NCI-H1417 treated with DMSO at 0.1 percent for 48 hours (cell line): ENCODE results near the gene OR4E2.
"Not testable (repeated sequence)": the region's sequence is repeated elsewhere in the genome, so short reads cannot be mapped to it uniquely, and the experiment has no call there.

Experiments
- DNase-seq: peaks from one replicate; lab custom pipeline; 2025; lab: John Stamatoyannopoulos, UW

OR4E2 gene

DNA sequence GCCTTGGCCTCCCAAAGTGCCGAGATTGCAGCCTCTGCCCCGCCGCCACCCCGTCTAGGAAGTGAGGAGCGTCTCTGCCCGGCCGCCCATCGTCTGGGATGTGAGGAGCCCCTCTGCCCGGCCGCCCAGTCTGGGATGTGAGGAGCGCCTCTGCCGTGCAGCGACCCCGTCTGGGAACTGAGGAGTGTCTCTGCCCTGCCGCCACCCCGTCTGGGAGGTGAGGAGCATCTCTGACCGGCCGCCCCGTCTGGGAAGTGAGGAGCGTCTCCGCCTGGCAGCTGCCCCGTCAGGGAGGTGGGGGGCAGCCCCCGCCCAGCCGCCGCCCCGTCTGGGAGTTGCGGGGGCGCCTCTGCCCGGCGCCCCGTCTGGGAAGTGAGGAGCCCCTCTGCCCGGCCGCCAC lies 44.0 kb downstream of the OR4E2 start:
- not testable (repeated sequence) for DNase-seq

GRCh38 chr14:21698538-21698937 lies 44.9 kb downstream of the OR4E2 start:
- DNase-seq = not testable (repeated sequence)

DNA sequence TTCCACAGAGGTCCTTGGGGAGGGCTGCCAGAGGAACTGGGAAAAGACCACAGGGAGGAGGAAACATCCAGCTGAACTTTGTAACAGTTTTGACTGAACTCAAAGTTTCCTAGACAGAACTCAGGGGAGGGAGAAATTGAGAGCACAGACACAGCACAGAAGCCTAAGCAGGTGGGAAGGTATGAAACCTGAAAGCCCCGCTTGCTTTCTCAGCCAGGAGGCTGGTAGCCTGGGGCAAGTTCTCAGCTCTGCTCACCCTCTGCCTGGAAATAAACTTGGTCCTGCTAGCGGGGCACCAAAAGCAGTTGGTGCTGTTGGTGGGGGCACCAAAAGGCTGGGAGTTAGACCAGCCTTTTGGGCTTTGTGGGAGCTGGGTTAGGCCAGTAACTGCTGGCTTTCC lies 45.9 kb downstream of the OR4E2 start:
- no peak for DNase-seq

GRCh38 chr14:21702316-21702715 lies 48.7 kb downstream of the OR4E2 start:
- no peak for DNase-seq

DNA sequence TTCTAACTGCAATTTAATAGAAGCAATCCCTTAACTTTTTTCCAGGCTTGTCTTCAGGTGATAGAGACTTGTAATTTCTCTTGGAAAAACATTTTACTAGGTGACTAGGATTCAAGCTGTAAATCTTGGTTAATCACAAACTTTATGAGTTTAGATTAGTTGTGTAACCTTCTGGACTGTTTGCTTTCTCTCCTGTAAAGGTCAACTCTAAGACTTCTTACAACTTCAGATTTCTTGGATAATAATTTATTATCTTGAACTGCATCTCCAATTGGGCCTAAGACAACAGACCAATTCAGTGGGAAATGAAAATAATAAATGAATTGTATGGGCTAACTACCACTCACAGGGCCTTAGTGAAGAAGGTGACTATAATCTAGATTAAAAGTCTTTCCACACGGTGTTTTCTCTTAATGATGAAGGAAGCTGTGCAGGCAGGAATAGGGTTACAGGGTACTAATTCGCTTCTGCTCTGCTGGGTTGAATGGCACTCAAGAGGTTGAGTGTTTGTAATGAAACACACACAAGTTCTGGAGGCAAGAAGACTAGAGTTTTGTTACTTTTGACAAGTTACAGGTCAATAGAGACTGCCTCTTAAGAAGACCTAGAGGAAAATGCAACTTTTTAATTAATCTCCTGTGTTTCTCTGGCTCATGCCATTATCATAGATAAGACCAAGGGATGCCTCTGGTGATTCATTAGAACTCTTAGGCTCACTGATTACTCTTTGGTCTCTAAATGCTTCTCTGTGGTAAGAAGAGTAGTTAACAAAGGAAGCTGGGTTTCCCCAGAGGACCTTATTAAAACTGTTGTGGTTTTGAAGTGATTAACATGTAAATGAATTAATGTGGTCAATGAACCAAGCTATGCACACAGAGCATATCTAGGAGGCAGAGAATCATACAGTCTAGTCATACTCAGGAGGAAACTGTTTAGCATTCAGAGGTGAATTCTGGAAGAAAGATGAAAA lies 50.0 kb downstream of the OR4E2 start:
- no peak for DNase-seq

DNA sequence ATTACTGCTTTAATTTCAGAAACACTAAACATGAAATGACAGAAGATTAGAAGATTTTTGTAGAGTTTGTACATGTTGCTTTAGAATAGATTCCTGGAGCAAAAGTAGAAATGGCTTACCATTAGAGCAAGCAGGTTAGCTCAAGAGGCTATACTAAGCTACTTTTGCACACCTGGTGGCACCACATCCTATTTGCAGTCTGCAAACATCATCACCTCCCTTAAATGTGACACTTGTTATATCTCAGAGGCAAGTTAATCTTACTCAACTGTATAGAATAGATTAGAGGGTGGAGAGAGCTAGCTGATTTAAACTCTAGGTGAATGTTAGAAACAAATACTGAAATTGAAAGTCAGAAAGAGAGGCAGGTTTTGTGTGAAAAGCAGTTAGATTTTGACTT lies 50.7 kb downstream of the OR4E2 start:
- DNase-seq = no peak

- no peak for DNase-seq
Observed at GRCh38 chr14:21711360-21711961, 57.8 kb downstream of the OR4E2 start.

DNA sequence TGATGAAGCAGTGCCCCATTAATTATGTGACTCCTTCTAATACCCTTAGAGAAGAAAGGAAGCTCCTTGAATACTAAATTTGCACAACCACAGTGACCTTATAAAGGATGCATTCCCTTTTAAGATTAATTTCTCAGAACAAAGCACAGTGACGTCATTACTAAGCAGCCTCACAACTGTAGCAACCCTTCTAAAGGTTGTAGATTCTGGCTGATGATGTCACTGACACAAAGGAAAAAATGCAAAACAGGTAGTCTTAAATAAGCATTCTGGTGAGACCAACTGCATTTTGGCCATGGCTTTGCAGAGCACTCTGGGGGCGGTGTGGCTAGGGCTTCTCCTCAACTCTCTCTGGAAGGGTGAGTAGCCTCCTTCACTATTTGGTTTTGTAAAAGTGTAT lies 58.4 kb downstream of the OR4E2 start:
- DNase-seq = no peak

DNA sequence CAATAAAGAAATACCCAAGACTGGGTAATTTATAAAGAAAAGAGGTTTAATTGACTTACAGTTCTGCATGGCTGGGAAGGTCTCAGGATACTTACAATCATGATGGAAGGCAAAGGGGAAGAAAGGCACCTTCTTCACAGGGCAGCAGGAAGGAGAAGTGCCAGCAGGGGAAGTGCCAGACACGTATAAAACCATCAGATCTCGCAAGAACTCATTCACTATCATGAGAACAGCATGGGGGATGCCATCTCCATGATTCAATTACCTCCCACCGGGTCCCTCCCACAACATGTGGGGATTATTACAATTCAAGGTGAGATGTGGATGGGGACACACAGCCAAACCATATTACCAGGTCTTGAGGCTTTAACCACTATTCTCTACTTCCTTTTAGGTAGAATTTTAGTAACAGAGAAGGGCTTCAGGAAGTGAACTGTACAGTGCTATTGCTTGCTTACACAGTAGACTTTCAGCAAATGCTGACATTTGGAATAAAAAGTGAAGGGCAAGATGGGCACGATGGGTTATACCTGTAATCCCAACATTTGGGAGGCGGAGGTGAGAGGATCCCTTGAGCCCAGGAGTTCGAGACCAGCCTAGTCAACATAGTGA lies 60.8 kb downstream of the OR4E2 start:
- DNase-seq = no peak
